ENCODE results near the gene PPFIA2. TPM values are rescaled to one million over a fixed set of nuclear protein-coding genes. Genes with fewer than 3 reads are reported as not detected.

PPFIA2 gene
- total and polyA plus RNA-seq, 3 donors from 2014 or later, result 10.5 to 22.1 (median 18.3) TPM

GRCh38 chr12:81245458-81245857 lies 513.7 kb downstream of the PPFIA2 start:
- no peaks in the 10 kb centered on the region for H3K36me3 ChIP-seq (ENCODE audit: low read depth, missing control alignments)
- no peaks in the 10 kb centered on the region for H3K9me3 ChIP-seq
- no peak for DNase-seq
- 34 to 54% methylated on average over 2 of the region's 2 CpGs for WGBS, 2 donors
- peak overlapping the region; percentile 63 to 75 for H3K27ac ChIP-seq
- no peak overlapping the region for H3K4me3 ChIP-seq
- TF ChIP-seq CTCF (IDR thresholded peaks at IDR 0.05) (no peak), POLR2A (IDR thresholded peaks at IDR 0.05) (no peak)
- intact Hi-C loops (cut with DNase I; ENCODE audit: low total_unique reads), result no loop called here
- H3K27me3 ChIP-seq, result no peaks in the 10 kb centered on the region
- H3K4me1 ChIP-seq, result no peaks in the 10 kb centered on the region

GRCh38 chr12:81231574-81232368 lies 527.4 kb downstream of the PPFIA2 start:
- DNase-seq, result no peak
- no peaks in the 10 kb centered on the region for H3K4me1 ChIP-seq
- no peaks in the 10 kb centered on the region for H3K27me3 ChIP-seq
- no peaks in the 10 kb centered on the region for H3K9me3 ChIP-seq
- no peaks in the 10 kb centered on the region for H3K36me3 ChIP-seq (ENCODE audit: low read depth, missing control alignments)
- TF ChIP-seq CTCF (IDR thresholded peaks at IDR 0.05), result no peak
- no peak for TF ChIP-seq POLR2A (IDR thresholded peaks at IDR 0.05)
- intact Hi-C loops (cut with DNase I; ENCODE audit: low total_unique reads), result no loop called here
- H3K4me3 ChIP-seq, result no peak overlapping the region
- no peak overlapping the region for H3K27ac ChIP-seq
- 64 to 69% methylated on average over 3 of the region's 3 CpGs for WGBS, 2 donors

GRCh38 chr12:81229759-81230158 lies 529.4 kb downstream of the PPFIA2 start:
- Histone ChIP-seq H3K27me3 (no peaks in the 10 kb centered on the region), H3K9me3 (no peaks in the 10 kb centered on the region), H3K4me1 (no peaks in the 10 kb centered on the region), H3K4me3 (no peak overlapping the region), H3K27ac (no peak overlapping the region), H3K36me3 (ENCODE audit: low read depth, missing control alignments) (no peaks in the 10 kb centered on the region)
- WGBS, 2 donors, result 70 to 77% methylated on average over 5 of the region's 5 CpGs
- intact Hi-C loops (cut with DNase I; ENCODE audit: low total_unique reads), result no loop called here
- TF ChIP-seq CTCF (IDR thresholded peaks at IDR 0.05), result no peak
- TF ChIP-seq POLR2A (IDR thresholded peaks at IDR 0.05), result no peak
- no peak for DNase-seq

GRCh38 chr12:81224626-81225025 lies 534.5 kb downstream of the PPFIA2 start:
- H3K27me3 ChIP-seq, result no peaks in the 10 kb centered on the region
- H3K4me3 ChIP-seq, result no peak overlapping the region
- no peaks in the 10 kb centered on the region for H3K36me3 ChIP-seq (ENCODE audit: low read depth, missing control alignments)
- intact Hi-C loops (cut with DNase I; ENCODE audit: low total_unique reads), result no loop called here
- no peak overlapping the region for H3K27ac ChIP-seq
- TF ChIP-seq POLR2A (IDR thresholded peaks at IDR 0.05), result no peak
- no peak for TF ChIP-seq CTCF (IDR thresholded peaks at IDR 0.05)
- DNase-seq, result no peak
- no peaks in the 10 kb centered on the region for H3K4me1 ChIP-seq
- H3K9me3 ChIP-seq, result no peaks in the 10 kb centered on the region
- 88 to 91% methylated on average over 6 of the region's 6 CpGs for WGBS, 2 donors
